Suprapubic skin (tissue), 4 donors: ENCODE results near the gene ZNF407. TPM values are rescaled to one million over a fixed set of nuclear protein-coding genes. Genes with fewer than 3 reads are reported as not detected.

Experiments
- DNase-seq, 2 donors: peaks; one replicate each; pipeline ENCODE4 v3.0.0-alpha.2; 2019; ENCODE audit warnings: low spot score in 2 of 2
- H3K27ac ChIP-seq: fragments of 200-600 bp; sonication (generic); one replicate; pipeline ENCODE4 v1.5.1; 2019
- H3K27me3 ChIP-seq: fragments of 200-600 bp; sonication (generic); one replicate; pipeline ENCODE4 v1.5.1; 2019
- H3K36me3 ChIP-seq: fragments of 200-600 bp; sonication (generic); one replicate; pipeline ENCODE4 v1.5.1; 2019
- H3K4me1 ChIP-seq: fragments of 200-600 bp; sonication (generic); one replicate; pipeline ENCODE4 v1.5.1; 2019
- H3K4me3 ChIP-seq: fragments of 200-600 bp; sonication (generic); one replicate; pipeline ENCODE4 v1.5.1; 2019; ENCODE audit warnings: mild to moderate bottlenecking
- H3K9me3 ChIP-seq: fragments of 200-600 bp; sonication (generic); one replicate; pipeline ENCODE4 v1.5.1; 2019
- CTCF ChIP-seq, 2 donors: fragments of 200-600 bp in 1 of 2; fragments of 450-650 bp in 1 of 2; sonication (generic) in 1 of 2; IDR thresholded peaks; one replicate each; pipeline ENCODE4 v1.5.1; 2016 to 2019; ENCODE audit warnings: antibody characterized with exemption in 2 of 2, mild to moderate bottlenecking in 1 of 2, moderate library complexity in 1 of 2
- EP300 ChIP-seq: sonication (generic); formaldehyde crosslinking; IDR thresholded peaks from one replicate; pipeline ENCODE4 v1.6.1; 2017; ENCODE audit warnings: antibody characterized with exemption
- POLR2A ChIP-seq, 2 donors: fragments of 450-650 bp; IDR thresholded peaks; one replicate each; pipeline ENCODE4 v1.6.1; 2017; ENCODE audit warnings: antibody characterized with exemption in 2 of 2, mild to moderate bottlenecking in 2 of 2, moderate library complexity in 2 of 2
- POLR2AphosphoS5 ChIP-seq, 3 donors: sonication (generic); formaldehyde crosslinking; IDR thresholded peaks; one replicate each; pipeline ENCODE4 v1.6.1; 2017; ENCODE audit warnings: antibody characterized with exemption in 3 of 3
- WGBS: methylation state at CpG from one replicate; pipeline ENCODE4 v1.1.5; 2018; 5-methylcytosine and 5-hydroxymethylcytosine counted together
- total RNA-seq, 4 donors: library from RNA; depleted of rRNA; stranded (reverse); fragments of >200 nt; gene quantifications; one replicate each; pipeline ENCODE4 v1.1.0, GENCODE V29; 2016

The ZNF407 gene
- total RNA-seq, 4 donors from 2014 or later: 10.7 to 22.1 (median 13.8) TPM

GRCh38 chr18:75047240-75047961 lies 449.7 kb downstream of the ZNF407 start:
- H3K9me3 ChIP-seq: no peaks in the 10 kb centered on the region
- WGBS: 78% methylated on average over 12 of the region's 12 CpGs
- H3K27me3 ChIP-seq: no peaks in the 10 kb centered on the region
- DNase-seq: no peak
- no peaks in the 10 kb centered on the region for H3K4me1 ChIP-seq
- H3K4me3 ChIP-seq: no peak overlapping the region
- no peak overlapping the region for H3K27ac ChIP-seq
- H3K36me3 ChIP-seq: no peaks in the 10 kb centered on the region
- TF ChIP-seq POLR2AphosphoS5 (IDR thresholded peaks at IDR 0.05) (no peak), EP300 (no peak), POLR2A (IDR thresholded peaks at IDR 0.05) (no peak), CTCF (IDR thresholded peaks at IDR 0.05) (no peak)

GRCh38 chr18:75048776-75049454 lies 451.2 kb downstream of the ZNF407 start:
- Histone ChIP-seq H3K4me3 (no peak overlapping the region), H3K9me3 (no peaks in the 10 kb centered on the region), H3K4me1 (no peaks in the 10 kb centered on the region), H3K27me3 (no peaks in the 10 kb centered on the region), H3K27ac (no peak overlapping the region), H3K36me3 (no peaks in the 10 kb centered on the region)
- no peak for DNase-seq
- TF ChIP-seq EP300: no peak
- TF ChIP-seq POLR2AphosphoS5 (IDR thresholded peaks at IDR 0.05): no peak
- 90% methylated on average over 10 of the region's 10 CpGs for WGBS

GRCh38 chr18:75049455-75049789 lies 451.8 kb downstream of the ZNF407 start:
- TF ChIP-seq CTCF (IDR thresholded peaks at IDR 0.05): no peak
- TF ChIP-seq EP300: no peak
- TF ChIP-seq POLR2AphosphoS5 (IDR thresholded peaks at IDR 0.05): no peak
- no peak for TF ChIP-seq POLR2A (IDR thresholded peaks at IDR 0.05)
- Histone ChIP-seq H3K9me3 (no peaks in the 10 kb centered on the region), H3K36me3 (no peaks in the 10 kb centered on the region), H3K4me3 (no peak overlapping the region), H3K27ac (no peak overlapping the region), H3K4me1 (no peaks in the 10 kb centered on the region), H3K27me3 (no peaks in the 10 kb centered on the region)
- 89% methylated on average over 4 of the region's 4 CpGs for WGBS
- DNase-seq: no peak

GRCh38 chr18:75051757-75052156 lies 454.1 kb downstream of the ZNF407 start:
- Histone ChIP-seq H3K27me3 (no peaks in the 10 kb centered on the region), H3K4me3 (no peak overlapping the region), H3K9me3 (no peaks in the 10 kb centered on the region), H3K4me1 (no peaks in the 10 kb centered on the region), H3K36me3 (no peaks in the 10 kb centered on the region), H3K27ac (no peak overlapping the region)
- TF ChIP-seq POLR2A (IDR thresholded peaks at IDR 0.05): no peak
- TF ChIP-seq EP300: no peak
- TF ChIP-seq CTCF (IDR thresholded peaks at IDR 0.05): no peak
- TF ChIP-seq POLR2AphosphoS5 (IDR thresholded peaks at IDR 0.05): no peak
- 95% methylated on average over 9 of the region's 9 CpGs for WGBS
- no peak for DNase-seq

- WGBS: 96% methylated on average over 13 of the region's 13 CpGs
- Histone ChIP-seq H3K4me1 (no peaks in the 10 kb centered on the region), H3K27ac (no peak overlapping the region), H3K27me3 (no peaks in the 10 kb centered on the region), H3K4me3 (no peak overlapping the region), H3K9me3 (no peaks in the 10 kb centered on the region), H3K36me3 (no peaks in the 10 kb centered on the region)
- DNase-seq: no peak
- no peak for TF ChIP-seq CTCF (IDR thresholded peaks at IDR 0.05)
- TF ChIP-seq POLR2A (IDR thresholded peaks at IDR 0.05): no peak
- TF ChIP-seq EP300: no peak
- no peak for TF ChIP-seq POLR2AphosphoS5 (IDR thresholded peaks at IDR 0.05)
Observed at GRCh38 chr18:75052475-75052874, 454.8 kb downstream of the ZNF407 start.
